Chondrocyte (in vitro differentiated cells): ENCODE data around the gene PANK1. TPM values are rescaled to one million over a fixed set of nuclear protein-coding genes. Genes with fewer than 3 reads are reported as not detected.
"Not testable (repeated sequence)": the region's sequence is repeated elsewhere in the genome, so short reads cannot be mapped to it uniquely, and the experiment has no call there.

Experiments
- DNase-seq: peaks from one replicate; pipeline ENCODE4 v3.0.0; 2021; ENCODE audit warnings: mixed read lengths, low spot score
- H3K27ac Mint-ChIP-seq: one replicate; pipeline ENCODE4 v1.8.0; 2021; ENCODE audit warnings: mild to moderate bottlenecking, moderate library complexity, mixed read lengths; ENCODE audit not compliant: unreplicated experiment
- H3K27me3 Mint-ChIP-seq: 2 replicates; pipeline ENCODE4 v1.8.0; 2021; ENCODE audit warnings: low read depth, mixed read lengths
- H3K36me3 Mint-ChIP-seq: 2 replicates; pipeline ENCODE4 v1.8.0; 2021; ENCODE audit warnings: low read depth, mixed read lengths
- H3K4me1 Mint-ChIP-seq: 2 replicates; pipeline ENCODE4 v1.8.0; 2021; ENCODE audit warnings: low read depth, mild to moderate bottlenecking, mixed read lengths
- H3K4me3 Mint-ChIP-seq: one replicate; pipeline ENCODE4 v1.8.0; 2021; ENCODE audit warnings: mild to moderate bottlenecking, moderate library complexity, mixed read lengths; ENCODE audit not compliant: unreplicated experiment
- H3K9me3 Mint-ChIP-seq: 2 replicates; pipeline ENCODE4 v1.8.0; 2021; ENCODE audit warnings: low read depth, mixed read lengths
- total RNA-seq: library from RNA; stranded (reverse); gene quantifications from 3 replicates; pipeline ENCODE4 v1.2.1, GENCODE V29; 2021
- TF ChIP-seq, protein P1 (sequence below): fragments of 200-600 bp; sonication (generic); IDR thresholded peaks from 2 replicates; pipeline ENCODE4 v1.5.0; 2021; ENCODE audit warnings: antibody characterized with exemption, mild to moderate bottlenecking, moderate library complexity

Gene PANK1
- total RNA-seq, 1 donor from 2014 or later, result 7.6 TPM

DNA sequence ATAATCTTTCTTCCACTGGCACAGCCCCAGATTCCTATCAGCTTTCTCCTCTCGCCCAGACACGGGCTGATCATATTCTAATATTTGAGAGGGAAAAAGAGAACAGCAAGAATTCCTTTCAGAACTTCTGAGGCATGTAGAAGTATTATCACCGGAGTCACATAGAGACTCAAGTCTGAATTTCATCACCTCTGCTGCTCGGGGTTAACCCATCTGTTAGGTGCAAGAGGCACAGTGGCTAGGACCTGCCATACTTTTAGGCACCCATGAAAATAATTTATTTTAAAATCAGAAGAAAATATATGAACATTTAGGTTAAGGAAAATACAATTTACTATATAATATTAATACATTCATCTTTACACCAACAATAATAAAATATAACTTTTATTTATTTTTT lies 21.0 kb downstream of the PANK1 start:
- Mint-ChIP-seq H3K4me1 (peaks cover 19% of the 10 kb centered on the region), H3K27me3 (no peaks in the 10 kb centered on the region), H3K9me3 (peaks cover 8% of the 10 kb centered on the region), H3K4me3 (no peak overlapping the region), H3K36me3 (peaks cover 2% of the 10 kb centered on the region), H3K27ac (no peak overlapping the region)
- TF ChIP-seq, protein P1, sequence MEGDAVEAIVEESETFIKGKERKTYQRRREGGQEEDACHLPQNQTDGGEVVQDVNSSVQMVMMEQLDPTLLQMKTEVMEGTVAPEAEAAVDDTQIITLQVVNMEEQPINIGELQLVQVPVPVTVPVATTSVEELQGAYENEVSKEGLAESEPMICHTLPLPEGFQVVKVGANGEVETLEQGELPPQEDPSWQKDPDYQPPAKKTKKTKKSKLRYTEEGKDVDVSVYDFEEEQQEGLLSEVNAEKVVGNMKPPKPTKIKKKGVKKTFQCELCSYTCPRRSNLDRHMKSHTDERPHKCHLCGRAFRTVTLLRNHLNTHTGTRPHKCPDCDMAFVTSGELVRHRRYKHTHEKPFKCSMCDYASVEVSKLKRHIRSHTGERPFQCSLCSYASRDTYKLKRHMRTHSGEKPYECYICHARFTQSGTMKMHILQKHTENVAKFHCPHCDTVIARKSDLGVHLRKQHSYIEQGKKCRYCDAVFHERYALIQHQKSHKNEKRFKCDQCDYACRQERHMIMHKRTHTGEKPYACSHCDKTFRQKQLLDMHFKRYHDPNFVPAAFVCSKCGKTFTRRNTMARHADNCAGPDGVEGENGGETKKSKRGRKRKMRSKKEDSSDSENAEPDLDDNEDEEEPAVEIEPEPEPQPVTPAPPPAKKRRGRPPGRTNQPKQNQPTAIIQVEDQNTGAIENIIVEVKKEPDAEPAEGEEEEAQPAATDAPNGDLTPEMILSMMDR, result no peak
- no peak for DNase-seq

DNA sequence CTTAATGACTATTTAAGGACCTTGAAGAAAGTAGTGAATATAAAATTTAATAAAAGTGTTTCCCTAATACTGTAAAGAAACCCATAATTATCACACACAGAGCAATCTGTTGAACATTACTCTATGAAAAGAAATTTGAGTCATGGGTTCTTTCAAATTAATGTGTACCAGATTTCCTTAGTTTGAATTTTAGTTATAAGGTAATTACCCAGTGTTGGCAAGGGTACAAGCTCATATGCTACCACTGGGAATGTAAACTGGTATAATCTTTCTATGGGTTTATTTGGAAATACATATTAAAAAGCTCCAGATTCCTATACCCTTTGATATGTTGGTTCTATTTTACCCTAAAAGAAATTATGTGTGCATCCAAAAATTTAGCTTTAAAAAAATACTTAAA lies 22.9 kb downstream of the PANK1 start:
- H3K27ac Mint-ChIP-seq, result no peak overlapping the region
- H3K9me3 Mint-ChIP-seq, result peaks cover 9% of the 10 kb centered on the region
- peaks cover 13% of the 10 kb centered on the region for H3K4me1 Mint-ChIP-seq
- DNase-seq, result no peak
- H3K4me3 Mint-ChIP-seq, result no peak overlapping the region
- no peaks in the 10 kb centered on the region for H3K27me3 Mint-ChIP-seq
- TF ChIP-seq, protein P1, result no peak
- H3K36me3 Mint-ChIP-seq, result peaks cover 2% of the 10 kb centered on the region

DNA sequence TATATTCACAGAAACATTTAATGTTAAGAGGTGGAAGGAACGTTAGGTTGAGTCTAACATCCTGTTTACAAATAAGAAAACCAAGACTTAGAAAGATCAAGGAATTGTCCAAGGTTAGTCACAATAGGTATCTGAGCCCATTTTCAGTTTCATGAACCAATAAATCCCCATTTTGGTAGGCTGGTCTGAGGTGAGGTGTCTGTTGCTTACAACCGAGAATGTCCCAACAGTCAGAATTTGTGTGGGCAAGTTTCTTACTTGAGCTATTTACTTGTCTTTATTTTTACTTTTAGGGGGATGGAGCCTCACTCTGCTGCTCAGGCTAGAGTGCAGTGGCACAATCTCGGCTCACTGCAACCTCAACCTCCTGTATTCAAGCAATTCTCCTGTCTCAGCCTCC lies 23.6 kb downstream of the PANK1 start:
- TF ChIP-seq, protein P1, result no peak
- H3K36me3 Mint-ChIP-seq, result peaks cover 2% of the 10 kb centered on the region
- H3K27ac Mint-ChIP-seq, result no peak overlapping the region
- H3K4me3 Mint-ChIP-seq, result no peak overlapping the region
- no peaks in the 10 kb centered on the region for H3K27me3 Mint-ChIP-seq
- DNase-seq, result no peak
- H3K4me1 Mint-ChIP-seq, result peaks cover 13% of the 10 kb centered on the region
- H3K9me3 Mint-ChIP-seq, result peaks cover 9% of the 10 kb centered on the region

DNA sequence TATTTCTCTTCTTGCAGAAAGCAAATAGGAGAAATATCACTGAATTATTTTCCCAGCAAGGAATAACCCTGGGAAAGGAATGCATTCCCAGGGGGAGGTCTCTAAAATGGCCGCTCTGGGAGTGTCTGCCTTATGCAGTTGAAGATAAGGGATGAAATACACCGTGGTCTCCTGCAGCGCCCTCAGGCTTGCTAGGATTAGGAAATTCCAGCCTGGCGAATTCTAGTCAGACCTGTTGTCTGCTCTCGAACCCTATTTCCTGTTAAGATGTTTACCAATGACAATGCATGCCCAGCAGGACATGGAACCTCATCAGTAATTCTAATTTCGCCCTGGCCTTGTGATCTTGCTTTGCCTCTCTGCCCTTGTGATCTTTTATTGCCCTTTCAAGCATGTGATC lies 24.7 kb downstream of the PANK1 start:
- DNase-seq, H3K4me3 Mint-ChIP-seq, H3K27ac Mint-ChIP-seq, H3K36me3 Mint-ChIP-seq, H3K9me3 Mint-ChIP-seq, H3K27me3 Mint-ChIP-seq: not testable (repeated sequence)
- H3K4me1 Mint-ChIP-seq, result peaks cover 12% of the 10 kb centered on the region

DNA sequence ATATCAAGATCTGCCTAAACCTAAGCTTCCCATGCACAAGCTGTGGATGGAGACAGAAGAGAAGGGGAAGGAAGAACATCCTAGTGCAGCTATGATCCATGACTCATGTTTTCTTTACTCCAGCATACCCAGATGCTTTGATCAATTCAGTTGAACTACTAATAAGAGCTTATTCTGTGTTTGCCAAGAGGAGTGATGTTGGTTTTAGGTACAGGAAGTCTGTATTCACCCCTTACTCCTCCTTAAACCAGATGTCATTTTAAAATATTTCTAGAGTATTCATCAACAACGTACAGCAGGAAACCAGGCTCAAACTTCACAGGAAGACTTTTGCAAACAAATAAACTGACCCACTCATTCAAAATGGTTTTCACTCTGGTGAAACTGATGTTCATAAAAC lies 29.2 kb downstream of the PANK1 start:
- H3K27ac Mint-ChIP-seq, result peak overlapping the region; percentile 43
- peaks cover 2% of the 10 kb centered on the region for H3K36me3 Mint-ChIP-seq
- peaks cover 9% of the 10 kb centered on the region for H3K9me3 Mint-ChIP-seq
- TF ChIP-seq, protein P1, result no peak
- H3K4me1 Mint-ChIP-seq, result peaks cover 9% of the 10 kb centered on the region
- H3K27me3 Mint-ChIP-seq, result no peaks in the 10 kb centered on the region
- DNase-seq, result no peak
- H3K4me3 Mint-ChIP-seq, result no peak overlapping the region

DNA sequence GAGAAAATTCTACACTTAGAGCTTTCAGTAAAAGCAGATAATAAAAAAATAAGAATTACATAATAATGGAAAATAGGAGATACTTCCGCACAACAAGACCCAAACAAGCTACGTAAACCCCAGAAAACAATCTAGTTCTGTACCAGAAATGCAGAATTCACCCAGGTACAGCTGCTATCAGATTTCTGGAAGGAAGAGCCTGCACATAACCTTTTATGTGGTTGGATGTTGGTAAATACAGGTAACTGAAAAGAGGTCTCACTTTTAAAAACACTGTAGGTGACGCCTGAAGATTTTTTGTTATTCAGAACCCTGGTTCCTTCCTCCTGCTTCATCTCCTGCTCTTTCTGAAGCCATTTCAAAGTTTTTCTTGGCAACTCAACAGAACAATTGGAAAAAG lies 29.9 kb downstream of the PANK1 start:
- Mint-ChIP-seq H3K27ac (no peak overlapping the region), H3K4me3 (no peak overlapping the region), H3K27me3 (no peaks in the 10 kb centered on the region), H3K9me3 (peaks cover 5% of the 10 kb centered on the region), H3K36me3 (peaks cover 6% of the 10 kb centered on the region), H3K4me1 (peaks cover 9% of the 10 kb centered on the region)
- DNase-seq, result no peak
- TF ChIP-seq, protein P1, result no peak
